SU-DHL-6 (cell line): ENCODE measurements around the gene PACSIN3.

ENCODE experiments used
- H2AFZ ChIP-seq: fragments of 200-600 bp; sonication (generic); 2 replicates; pipeline ENCODE4 v1.6.1; 2014; ENCODE audit warnings: low read depth, mild to moderate bottlenecking, moderate library complexity, mixed read lengths, antibody characterized with exemption, low read length; ENCODE audit not compliant: severe bottlenecking
- H3F3A ChIP-seq: fragments of 200-600 bp; shearing (Covaris generic); 2 replicates; pipeline ENCODE4 v1.6.0; 2016; ENCODE audit warnings: antibody characterized with exemption, mild to moderate bottlenecking; ENCODE audit not compliant: insufficient read depth
- H3K27ac ChIP-seq: fragments of 200-600 bp; sonication (generic); 2 replicates; pipeline ENCODE4 v1.5.1; 2016; ENCODE audit warnings: low read depth, mild to moderate bottlenecking, low read length, moderate library complexity, mixed read lengths
- H3K27me3 ChIP-seq: fragments of 200-600 bp; sonication (generic), shearing (Covaris generic); 2 replicates; pipeline ENCODE4 v1.6.0; 2014; ENCODE audit warnings: mild to moderate bottlenecking, low read length
- H3K36me3 ChIP-seq: fragments of 200-600 bp; sonication (generic); 2 replicates; pipeline ENCODE4 v1.6.1; 2014; ENCODE audit warnings: mild to moderate bottlenecking, low read length, mixed read lengths
- H3K4me2 ChIP-seq: fragments of 300-600, 200-600 bp; shearing (Covaris generic), sonication (generic); 2 replicates; pipeline ENCODE4 v1.6.0; 2014; ENCODE audit warnings: low read length, low read depth, mild to moderate bottlenecking; ENCODE audit not compliant: poor library complexity, severe bottlenecking
- H3K4me3 ChIP-seq: fragments of 200-600 bp; sonication (generic); 2 replicates; pipeline ENCODE4 v1.5.1; 2014; ENCODE audit warnings: antibody characterized with exemption, low read length, mild to moderate bottlenecking, mixed read lengths; ENCODE audit not compliant: insufficient read depth, poor library complexity, severe bottlenecking
- H3K79me2 ChIP-seq: fragments of 200-600 bp; sonication (generic); 2 replicates; pipeline ENCODE4 v1.6.1; 2014; ENCODE audit warnings: mild to moderate bottlenecking, low read length, moderate library complexity; ENCODE audit not compliant: insufficient read depth
- H3K9ac ChIP-seq: fragments of 200-600 bp; sonication (generic); 2 replicates; pipeline ENCODE4 v1.7.0; 2014; ENCODE audit warnings: mild to moderate bottlenecking, low read length
- H3K9me2 ChIP-seq: fragments of 200-600 bp; sonication (generic); replicated peaks from 2 replicates; pipeline ENCODE4 v1.6.1; 2014; ENCODE audit warnings: low read length; ENCODE audit not compliant: insufficient read depth
- H3K9me3 ChIP-seq: fragments of 200-600 bp; sonication (generic); 2 replicates; pipeline ENCODE4 v1.6.1; 2014; ENCODE audit warnings: low read length, mixed read lengths; ENCODE audit not compliant: insufficient read depth
- H4K20me1 ChIP-seq: fragments of 200-600 bp; sonication (generic); 2 replicates; pipeline ENCODE4 v1.6.1; 2014; ENCODE audit warnings: low read depth, mild to moderate bottlenecking, antibody characterized with exemption, low read length, moderate library complexity, mixed read lengths
- EZH2phosphoT487 ChIP-seq: fragments of 200-600 bp; sonication (generic), shearing (Covaris generic); conservative IDR thresholded peaks from 2 replicates; pipeline ENCODE4 v1.6.1; 2018; ENCODE audit warnings: mild to moderate bottlenecking, antibody characterized with exemption, low read length, moderate library complexity, mixed read lengths
- TF ChIP-seq, protein P1 (sequence below): fragments of 200-600 bp; sonication (generic); IDR thresholded peaks from one replicate; pipeline ENCODE4 v1.5.1; 2017; ENCODE audit warnings: antibody characterized with exemption, mild to moderate bottlenecking, low read length, moderate library complexity; ENCODE audit not compliant: insufficient read depth, poor library complexity, severe bottlenecking

PACSIN3 gene

DNA sequence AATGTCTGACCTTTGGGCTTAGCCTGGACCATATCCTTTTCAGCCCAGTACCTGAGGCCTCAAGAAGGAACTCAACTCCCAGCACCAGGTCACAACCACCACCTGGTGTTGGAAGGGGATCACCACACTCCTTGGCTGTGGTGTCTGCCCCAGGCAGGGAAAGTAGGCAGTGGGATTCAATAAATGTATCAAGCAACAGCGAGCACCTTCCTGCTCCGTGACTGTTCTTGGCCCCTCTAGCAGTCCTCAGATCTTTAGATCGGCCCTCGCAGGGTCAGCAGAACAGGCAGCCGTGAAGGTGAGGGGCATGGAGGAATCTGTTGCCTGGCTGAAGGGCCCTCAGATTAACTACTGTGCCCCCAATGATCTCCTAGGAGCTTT, 25.5 kb downstream of the PACSIN3 start:
- Histone ChIP-seq H3K4me2 (no peak overlapping the region), H3F3A (peaks cover 6% of the 10 kb centered on the region; the same call in 1 of the 2 replicates), H3K9me2 (no peaks in the 10 kb centered on the region), H4K20me1 (no peaks in the 10 kb centered on the region), H3K9me3 (no peaks in the 10 kb centered on the region), H2AFZ (no peak overlapping the region), H3K36me3 (no peaks in the 10 kb centered on the region), H3K27ac (no peak overlapping the region), H3K79me2 (no peaks in the 10 kb centered on the region), H3K27me3 (no peaks in the 10 kb centered on the region), H3K4me3 (no peak overlapping the region), H3K9ac (no peak overlapping the region)
- TF ChIP-seq EZH2phosphoT487 = no peak
- TF ChIP-seq, protein P1, sequence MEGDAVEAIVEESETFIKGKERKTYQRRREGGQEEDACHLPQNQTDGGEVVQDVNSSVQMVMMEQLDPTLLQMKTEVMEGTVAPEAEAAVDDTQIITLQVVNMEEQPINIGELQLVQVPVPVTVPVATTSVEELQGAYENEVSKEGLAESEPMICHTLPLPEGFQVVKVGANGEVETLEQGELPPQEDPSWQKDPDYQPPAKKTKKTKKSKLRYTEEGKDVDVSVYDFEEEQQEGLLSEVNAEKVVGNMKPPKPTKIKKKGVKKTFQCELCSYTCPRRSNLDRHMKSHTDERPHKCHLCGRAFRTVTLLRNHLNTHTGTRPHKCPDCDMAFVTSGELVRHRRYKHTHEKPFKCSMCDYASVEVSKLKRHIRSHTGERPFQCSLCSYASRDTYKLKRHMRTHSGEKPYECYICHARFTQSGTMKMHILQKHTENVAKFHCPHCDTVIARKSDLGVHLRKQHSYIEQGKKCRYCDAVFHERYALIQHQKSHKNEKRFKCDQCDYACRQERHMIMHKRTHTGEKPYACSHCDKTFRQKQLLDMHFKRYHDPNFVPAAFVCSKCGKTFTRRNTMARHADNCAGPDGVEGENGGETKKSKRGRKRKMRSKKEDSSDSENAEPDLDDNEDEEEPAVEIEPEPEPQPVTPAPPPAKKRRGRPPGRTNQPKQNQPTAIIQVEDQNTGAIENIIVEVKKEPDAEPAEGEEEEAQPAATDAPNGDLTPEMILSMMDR = no peak

DNA sequence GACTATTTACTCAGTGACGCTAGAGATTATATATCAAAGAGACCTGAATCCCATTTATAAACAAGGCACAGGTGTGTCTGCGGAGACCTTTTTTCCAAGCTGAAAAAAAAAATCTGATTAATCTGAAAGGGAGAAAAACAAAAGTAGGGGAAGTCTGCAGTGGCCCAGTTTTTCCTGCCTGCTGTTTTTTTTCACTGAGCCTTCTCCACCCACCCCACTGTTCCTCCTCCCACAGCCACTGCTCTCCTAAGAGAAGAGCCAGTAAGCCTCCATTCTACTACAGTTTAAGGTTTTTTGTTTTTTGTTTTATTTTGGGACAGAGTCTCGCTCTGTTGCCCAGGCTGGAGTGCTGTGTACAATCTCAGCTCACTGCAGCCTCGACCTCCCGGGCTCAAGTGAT, 28.0 kb downstream of the PACSIN3 start:
- Histone ChIP-seq H3K4me3 (no peak overlapping the region), H3F3A (peaks cover 2% of the 10 kb centered on the region; the same call in 1 of the 2 replicates), H3K9me3 (no peaks in the 10 kb centered on the region), H3K4me2 (no peak overlapping the region), H3K27ac (no peak overlapping the region), H3K27me3 (no peaks in the 10 kb centered on the region), H3K9ac (no peak overlapping the region), H3K36me3 (no peaks in the 10 kb centered on the region), H2AFZ (no peak overlapping the region), H4K20me1 (no peaks in the 10 kb centered on the region), H3K9me2 (no peaks in the 10 kb centered on the region), H3K79me2 (no peaks in the 10 kb centered on the region)
- no peak for TF ChIP-seq EZH2phosphoT487
- TF ChIP-seq, protein P1 = no peak

DNA sequence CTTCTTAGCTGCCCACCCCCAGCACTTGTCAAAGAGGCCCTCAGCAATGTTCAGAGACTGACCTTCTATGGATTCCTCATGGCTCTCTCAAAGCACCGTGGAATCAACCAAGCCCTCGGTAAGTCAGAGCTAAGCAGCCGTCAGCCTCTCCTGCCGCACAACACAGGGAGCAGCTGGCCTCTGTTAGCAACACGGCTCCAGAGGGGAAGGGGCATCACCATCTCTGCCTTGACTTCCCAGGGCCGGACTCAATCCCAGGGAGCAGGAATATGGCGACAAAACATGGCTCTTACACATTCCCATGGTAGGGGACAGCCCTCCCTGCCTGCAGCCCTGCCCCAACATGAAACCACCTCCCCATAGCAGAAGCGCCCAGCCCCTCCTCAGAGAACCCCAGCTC, 28.4 kb downstream of the PACSIN3 start:
- Histone ChIP-seq H3K4me3 (no peak overlapping the region), H3F3A (no peaks in the 10 kb centered on the region), H4K20me1 (no peaks in the 10 kb centered on the region), H3K9ac (no peak overlapping the region), H3K79me2 (no peaks in the 10 kb centered on the region), H3K27ac (no peak overlapping the region), H2AFZ (no peak overlapping the region), H3K27me3 (no peaks in the 10 kb centered on the region), H3K4me2 (no peak overlapping the region), H3K9me2 (no peaks in the 10 kb centered on the region), H3K9me3 (no peaks in the 10 kb centered on the region), H3K36me3 (no peaks in the 10 kb centered on the region)
- no peak for TF ChIP-seq EZH2phosphoT487

DNA sequence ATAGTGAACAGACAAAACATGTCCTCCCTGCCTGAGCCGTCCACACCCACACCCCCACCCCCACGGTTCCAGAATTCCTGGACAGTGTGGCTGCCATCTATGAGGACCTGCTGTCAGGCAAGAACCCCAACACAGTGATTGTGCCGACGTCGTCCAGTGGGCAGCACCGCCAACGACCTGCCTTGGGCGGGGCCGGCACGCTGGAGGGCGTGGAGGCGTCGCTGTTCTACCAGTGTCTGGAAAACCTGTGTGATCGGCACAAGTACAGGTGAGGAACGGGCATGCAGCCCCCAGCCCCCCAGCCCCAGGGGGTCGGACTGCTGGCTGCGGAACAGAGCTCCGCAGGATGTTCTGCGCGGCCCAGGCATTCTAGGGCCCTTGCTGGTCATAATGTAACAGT, 29.3 kb downstream of the PACSIN3 start:
- Histone ChIP-seq H3K9me2 (no peaks in the 10 kb centered on the region), H3F3A (no peaks in the 10 kb centered on the region), H3K27me3 (no peaks in the 10 kb centered on the region), H3K9ac (no peak overlapping the region), H4K20me1 (no peaks in the 10 kb centered on the region), H3K9me3 (no peaks in the 10 kb centered on the region), H3K79me2 (no peaks in the 10 kb centered on the region), H3K4me3 (no peak overlapping the region), H3K4me2 (no peak overlapping the region), H2AFZ (no peak overlapping the region), H3K27ac (no peak overlapping the region), H3K36me3 (no peaks in the 10 kb centered on the region)
- TF ChIP-seq, protein P1 = no peak
- no peak for TF ChIP-seq EZH2phosphoT487
